ENCODE measurements around the gene PTGFRN.

Gene PTGFRN

GRCh38 chr1:117009132-117009531, 99.4 kb downstream of the PTGFRN start:
- DNase-seq: no peak

- DNase-seq: no peak
Observed at GRCh38 chr1:117010310-117010969, 100.7 kb downstream of the PTGFRN start.

- no peak for DNase-seq
Observed at GRCh38 chr1:117011334-117011733, 101.6 kb downstream of the PTGFRN start.

- no peak for DNase-seq
Observed at GRCh38 chr1:117013309-117013858, 103.7 kb downstream of the PTGFRN start.

- no peak for DNase-seq
Observed at GRCh38 chr1:117014209-117014608, 104.5 kb downstream of the PTGFRN start.

GRCh38 chr1:117015724-117016123, 106.0 kb downstream of the PTGFRN start:
- DNase-seq: no peak

- DNase-seq: no peak
Observed at GRCh38 chr1:117017062-117017461, 107.3 kb downstream of the PTGFRN start.

GRCh38 chr1:117017648-117018047, 107.9 kb downstream of the PTGFRN start:
- no peak for DNase-seq

GRCh38 chr1:117020526-117021156, 110.9 kb downstream of the PTGFRN start:
- DNase-seq: no peak

GRCh38 chr1:117022114-117022513, 112.4 kb downstream of the PTGFRN start:
- no peak for DNase-seq

GRCh38 chr1:117025568-117025967, 115.9 kb downstream of the PTGFRN start:
- no peak for DNase-seq

GRCh38 chr1:117026361-117026760, 116.6 kb downstream of the PTGFRN start:
- DNase-seq: no peak

- no peak for DNase-seq
Observed at GRCh38 chr1:117029685-117030084, 120.0 kb downstream of the PTGFRN start.

- no peak for DNase-seq
Observed at GRCh38 chr1:117030271-117030877, 120.7 kb downstream of the PTGFRN start.

- no peak for DNase-seq
Observed at GRCh38 chr1:117032266-117032665, 122.5 kb downstream of the PTGFRN start.

- no peak for DNase-seq
Observed at GRCh38 chr1:117032681-117033539, 123.2 kb downstream of the PTGFRN start.

GRCh38 chr1:117033772-117034171, 124.1 kb downstream of the PTGFRN start:
- no peak for DNase-seq

- DNase-seq: no peak
Observed at GRCh38 chr1:117034791-117035290, 125.1 kb downstream of the PTGFRN start.

GRCh38 chr1:117036018-117036461, 126.3 kb downstream of the PTGFRN start:
- DNase-seq: no peak

GRCh38 chr1:117037802-117038201, 128.1 kb downstream of the PTGFRN start:
- DNase-seq: no peak

- no peak for DNase-seq
Observed at GRCh38 chr1:117038236-117038635, 128.5 kb downstream of the PTGFRN start.
